Endothelial cell of umbilical vein (primary cell): ENCODE results near the gene FKBP2. TPM values are rescaled to one million over a fixed set of nuclear protein-coding genes. Genes with fewer than 3 reads are reported as not detected.
A peak's percentile ranks its signal among the peaks of the same experiment; 100 is the strongest.

Source experiments
- BruUV-seq: library from RNA; stranded (reverse); fragments of 400-500 nt; replicated peaks from 2 replicates; lab custom pipeline; 2021; lab: Mats Ljungman, UMichigan
- CTCF ChIA-PET: fragments of 300-600, 350-600 bp; sonication (Branson Sonifier 250); formaldehyde crosslinking; loops from one replicate; lab custom pipeline; 2021; ENCODE audit warnings: antibody characterized with exemption, inconsistent platforms; lab: Charles Lee
- POLR2A ChIA-PET: fragments of 300-600, 350-600 bp; sonication (Branson Sonifier 250); formaldehyde crosslinking; loops from one replicate; lab custom pipeline; 2021; ENCODE audit warnings: antibody characterized with exemption, inconsistent platforms; lab: Charles Lee
- DNase-seq: peaks from one replicate; pipeline ENCODE4 v3.0.0-alpha.2; 2011; ENCODE audit warnings: low read depth, low spot score
- FAIRE-seq: peaks from 2 replicates; lab custom pipeline; 2011; peaks lifted over from hg19 to GRCh38; lab: Jason Lieb, UNC
- H2AFZ ChIP-seq: 2 replicates; pipeline ENCODE4 v1.6.0; 2012; ENCODE audit warnings: low read depth, low read length, control low read depth, inconsistent platforms
- H3K27ac ChIP-seq: 2 replicates; pipeline ENCODE4 v1.5.1; 2011; ENCODE audit warnings: low read depth, mild to moderate bottlenecking, control low read depth, low read length, moderate library complexity; ENCODE audit not compliant: insufficient read depth
- H3K27me3 ChIP-seq, 2 experiments: 2 replicates each; pipeline versions ENCODE4 v1.6.0 to v1.6.1; 2011; ENCODE audit warnings: low read length in 2 of 2, mixed read lengths in 1 of 2; ENCODE audit not compliant: control insufficient read depth in 2 of 2, insufficient read depth in 2 of 2
- H3K36me3 ChIP-seq, 2 experiments: 2 replicates in 1 of 2; 3 replicates in 1 of 2; pipeline ENCODE4 v1.5.1; 2011; ENCODE audit warnings: low read length in 2 of 2, mild to moderate bottlenecking in 1 of 2, moderate library complexity in 1 of 2; ENCODE audit not compliant: control insufficient read depth in 2 of 2, insufficient read depth in 2 of 2; ENCODE audit errors: extremely low read depth in 1 of 2
- H3K4me1 ChIP-seq: 3 replicates; pipeline ENCODE4 v1.5.1; 2011; ENCODE audit warnings: mild to moderate bottlenecking, low read length; ENCODE audit not compliant: control insufficient read depth, insufficient read depth; ENCODE audit errors: extremely low read depth
- H3K4me2 ChIP-seq: 2 replicates; pipeline ENCODE4 v1.6.1; 2011; ENCODE audit warnings: low read length, control low read depth, mixed read lengths; ENCODE audit not compliant: insufficient read depth
- H3K4me3 ChIP-seq, 3 experiments: fragments of 200-600 bp in 1 of 3; sonication (generic), shearing (Covaris generic) in 1 of 3; replicated peaks in 1 of 3; 2 replicates each; pipeline ENCODE4 v1.5.1; 2011 to 2016; ENCODE audit warnings: control low read depth in 3 of 3, low read length in 3 of 3, mild to moderate bottlenecking in 2 of 3, inconsistent platforms in 1 of 3, low read depth in 1 of 3, moderate library complexity in 1 of 3; ENCODE audit not compliant: insufficient read depth in 1 of 3
- H3K79me2 ChIP-seq: 2 replicates; pipeline ENCODE4 v1.6.0; 2012; ENCODE audit warnings: low read length, inconsistent platforms; ENCODE audit not compliant: control insufficient read depth, insufficient read depth
- H3K9ac ChIP-seq: replicated peaks from 2 replicates; pipeline ENCODE3; 2011; ENCODE audit warnings: low read length, control low read depth; ENCODE audit not compliant: insufficient read depth; ENCODE audit errors: extremely low read depth
- H3K9me1 ChIP-seq: replicated peaks from 3 replicates; pipeline ENCODE4 v1.6.0; 2011; ENCODE audit warnings: mild to moderate bottlenecking, low read length; ENCODE audit not compliant: control insufficient read depth, insufficient read depth; ENCODE audit errors: extremely low read depth
- H3K9me3 ChIP-seq: replicated peaks from 2 replicates; pipeline ENCODE4 v1.5.1; 2012; ENCODE audit warnings: low read length, inconsistent platforms; ENCODE audit not compliant: control insufficient read depth, insufficient read depth
- H4K20me1 ChIP-seq: replicated peaks from 2 replicates; pipeline ENCODE3; 2011; ENCODE audit warnings: mild to moderate bottlenecking, low read length; ENCODE audit not compliant: control insufficient read depth, insufficient read depth; ENCODE audit errors: extremely low read depth
- CTCF ChIP-seq, 2 donors: IDR thresholded peaks; 1 replicate in 1 of 2; 2 replicates in 1 of 2; pipeline ENCODE4 v1.5.1; 2011; ENCODE audit warnings: low read length in 2 of 2, mild to moderate bottlenecking in 2 of 2, moderate library complexity in 2 of 2, control low read depth in 1 of 2, inconsistent platforms in 1 of 2, low read depth in 1 of 2; ENCODE audit not compliant: insufficient read depth in 1 of 2; ENCODE audit errors: extremely low read depth in 1 of 2
- EZH2 ChIP-seq: IDR thresholded peaks from 2 replicates; pipeline ENCODE4 v1.6.1; 2012; ENCODE audit warnings: borderline replicate concordance, low read depth, mild to moderate bottlenecking, moderate library complexity, low read length, inconsistent platforms; ENCODE audit not compliant: severe bottlenecking
- FOS ChIP-seq: IDR thresholded peaks from 2 replicates; pipeline ENCODE4 v1.6.1; 2011; ENCODE audit warnings: mild to moderate bottlenecking, low read length, moderate library complexity, borderline replicate concordance; ENCODE audit not compliant: insufficient read depth
- JUN ChIP-seq: IDR thresholded peaks from 2 replicates; pipeline ENCODE4 v1.6.1; 2011; ENCODE audit warnings: borderline replicate concordance, low read depth; ENCODE audit not compliant: insufficient read length, insufficient read depth
- MAX ChIP-seq: IDR thresholded peaks from 2 replicates; pipeline ENCODE4 v1.6.1; 2011; ENCODE audit not compliant: insufficient read depth, insufficient read length
- MYC ChIP-seq: IDR thresholded peaks from one replicate; pipeline ENCODE4 v1.6.1; 2011; ENCODE audit warnings: mild to moderate bottlenecking, low read depth, low read length
- POLR2A ChIP-seq: IDR thresholded peaks from 2 replicates; pipeline ENCODE4 v1.6.1; 2012; ENCODE audit warnings: low read depth, mild to moderate bottlenecking, control low read depth, low read length
- POLR2AphosphoS5 ChIP-seq: IDR thresholded peaks from 2 replicates; pipeline ENCODE4 v1.6.1; 2012; ENCODE audit warnings: low read depth, mild to moderate bottlenecking, control low read depth, low read length, moderate library complexity; ENCODE audit not compliant: insufficient read depth
- dilution Hi-C: fragments of 300-500 bp; cut with MboI; formaldehyde crosslinking; loops from one replicate; pipeline ENCODE4 v1.15.0; 2019; ENCODE audit warnings: low sequenced_read_pairs; ENCODE audit not compliant: extremely low pct_ligation_motif_present
- intact Hi-C: fragments of 100-400 bp; cut with micrococcal nuclease; formaldehyde crosslinking; loops from one replicate; pipeline ENCODE4 v1.10.0; 2022
- polyA plus RNA-seq, 4 experiments: library from polyadenylated mRNA; depleted of rRNA in 3 of 4; stranded (reverse) in 3 of 4; unstranded in 1 of 4; fragments of >200 nt; gene quantifications; 2 replicates each; pipeline versions ENCODE4 v1.2.1 to v1.2.3, GENCODE V29; 2011 to 2012; ENCODE audit warnings: missing spikeins in 1 of 4
- total RNA-seq: library from RNA; stranded (reverse); gene quantifications from 2 replicates; pipeline ENCODE4 v1.2.3, GENCODE V29; 2021

The FKBP2 gene
- total and polyA plus RNA-seq, 2 donors (not counting 3 experiments of a cell fraction or from before 2014, with no cell fraction given), result 48.5 to 74.4 TPM

DNA sequence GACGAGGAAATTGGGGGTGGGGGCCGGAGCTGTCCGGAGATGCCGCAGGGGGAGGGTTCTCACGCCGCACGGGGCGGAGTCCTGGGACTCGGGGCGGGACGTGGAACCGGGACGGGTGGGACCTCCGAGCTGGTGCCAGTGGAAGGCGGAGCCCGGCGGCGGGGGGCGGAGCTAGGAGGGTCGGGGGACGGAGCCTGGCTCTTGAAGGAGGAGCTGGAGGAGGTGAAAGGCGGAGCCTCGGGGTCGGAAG lies 271 bp downstream of the FKBP2 start:
- H3K4me2 ChIP-seq, result no peak overlapping the region
- ChIA-PET POLR2A (interaction anchor here (0.7 to 1.0 kb wide), 4 partner anchors 15 to 30 kb away, joined by 3 to 10 read pairs (median 3); partner anchors contain the start of genes NUDT22 and TRPT1), CTCF (interaction anchor here (0.8 to 4.1 kb wide), 5 partner anchors 36 to 115 kb away, joined by 3 to 27 read pairs (median 5); partner anchors contain the start of gene STIP1)
- no peaks in the 10 kb centered on the region for H3K9me1 ChIP-seq
- H3K9ac ChIP-seq, result peak overlapping the region; percentile 73
- peaks cover 38% of the 10 kb centered on the region for H3K79me2 ChIP-seq
- H3K36me3 ChIP-seq, result peaks cover 6 to 18% of the 10 kb centered on the region in 2 experiments
- FAIRE-seq (peak; percentile 97), DNase-seq (peak; percentile 99)
- no peaks in the 10 kb centered on the region for H4K20me1 ChIP-seq
- intact Hi-C loops, result loop anchor here (1.0 to 5.0 kb wide), 6 partner anchors 11 to 240 kb away; partner anchors contain the start of genes DNAJC4, ESRRA, NUDT22 and RPS6KA4
- TF ChIP-seq POLR2A, result peak; percentile 35
- no peak for TF ChIP-seq JUN
- H2AFZ ChIP-seq, result peak overlapping the region; percentile 42
- dilution Hi-C loops, result no loop called here
- H3K27me3 ChIP-seq, result no peaks in the 10 kb centered on the region
- peak overlapping the region; percentile 88 for H3K27ac ChIP-seq
- BruUV-seq, result no TSS peak
- H3K4me3 ChIP-seq, result peak overlapping the region; percentile 36 to 75 (median 67)
- H3K9me3 ChIP-seq, result no peaks in the 10 kb centered on the region
- H3K4me1 ChIP-seq, result peaks cover 15% of the 10 kb centered on the region

- no peaks in the 10 kb centered on the region for H3K9me1 ChIP-seq
- no peak overlapping the region for H2AFZ ChIP-seq
- peak overlapping the region; percentile 24 for H3K27ac ChIP-seq
- H4K20me1 ChIP-seq, result no peaks in the 10 kb centered on the region
- BruUV-seq, result no TSS peak
- DNase-seq (no peak), FAIRE-seq (peak; percentile 72)
- H3K27me3 ChIP-seq, result no peaks in the 10 kb centered on the region
- H3K9ac ChIP-seq, result peak overlapping the region; percentile 65
- H3K4me3 ChIP-seq, result peak overlapping the region; percentile 61 to 93 (median 67)
- dilution Hi-C loops (no loop called here), intact Hi-C loops (loop anchor here (1.0 to 5.0 kb wide), 6 partner anchors 11 to 241 kb away; partner anchors contain the start of genes DNAJC4, ESRRA, NUDT22 and RPS6KA4)
- H3K79me2 ChIP-seq, result peaks cover 40% of the 10 kb centered on the region
- POLR2A ChIA-PET, result interaction anchor here (0.7 to 1.0 kb wide), 4 partner anchors 16 to 30 kb away, joined by 3 to 10 read pairs (median 3); partner anchors contain the start of genes NUDT22 and TRPT1
- peak overlapping the region; percentile 55 for H3K4me2 ChIP-seq
- TF ChIP-seq POLR2AphosphoS5 (peak; percentile 79), MAX (peak; percentile 5), EZH2 (no peak), JUN (no peak), POLR2A (peak; percentile 52), MYC (no peak), CTCF (IDR thresholded peaks at IDR 0.05; ENCODE audit: extremely low read depth in 1 of 2, insufficient read depth in 1 of 2, low read depth in 1 of 2, low read length in 2 of 2) (no peak), FOS (no peak)
- CTCF ChIA-PET, result interaction anchor here (0.8 to 5.0 kb wide), 6 partner anchors 37 to 115 kb away, joined by 3 to 36 read pairs (median 6); partner anchors contain the start of genes CATSPERZ and STIP1
- H3K36me3 ChIP-seq, result peaks cover 6 to 18% of the 10 kb centered on the region in 2 experiments
- peaks cover 15% of the 10 kb centered on the region for H3K4me1 ChIP-seq
- no peaks in the 10 kb centered on the region for H3K9me3 ChIP-seq
Observed at GRCh38 chr11:64241491-64242374, 838 bp downstream of the FKBP2 start.
